Suppressor macrophage treated with lipopolysaccharide for 1 hour (primary cell): ENCODE data around the gene NUDT3.

ENCODE experiments used
- DNase-seq, 3 donors: peaks; one replicate each; pipeline ENCODE4 v3.0.0-alpha.2; 2020 to 2022

Gene NUDT3

GRCh38 chr6:34237722-34238584, 154.5 kb downstream of the NUDT3 start:
- DNase-seq, result peak; percentile 44 to 71 (median 47)

GRCh38 chr6:34237316-34237721, 155.2 kb downstream of the NUDT3 start:
- peak in 1 of 3 donors; percentile 62 for DNase-seq

- peak; percentile 90 to 96 (median 93) for DNase-seq
These were observed 155.8 kb downstream of the NUDT3 start, which contains the start of gene HMGA1 for GRCh38 chr6:34236443-34237315. Gene HMGA1 (plus strand): TSS chr6:34236873. CDS start chr6:34240781, 3,908 bp downstream.

GRCh38 chr6:34236131-34236442, 156.4 kb downstream of the NUDT3 start:
- DNase-seq, result peak; percentile 26 to 33 (median 28)

GRCh38 chr6:34235307-34236130, 156.9 kb downstream of the NUDT3 start:
- peak; percentile 75 to 85 (median 76) for DNase-seq

- no peak for DNase-seq
These were observed 157.7 kb downstream of the NUDT3 start for GRCh38 chr6:34234667-34235306.

GRCh38 chr6:34233867-34234266, 158.6 kb downstream of the NUDT3 start:
- DNase-seq, result peak in 1 of 3 donors; percentile 13

- DNase-seq, result no peak
These were observed 159.6 kb downstream of the NUDT3 start for GRCh38 chr6:34232901-34233300.

- no peak for DNase-seq
These were observed 160.7 kb downstream of the NUDT3 start for GRCh38 chr6:34231566-34232336.

GRCh38 chr6:34230653-34231371, 161.7 kb downstream of the NUDT3 start:
- DNase-seq, result peak; percentile 47 to 64 (median 61)

GRCh38 chr6:34229877-34230276, 162.6 kb downstream of the NUDT3 start:
- DNase-seq, result no peak
